KBM-7 (cell line): ENCODE measurements around the gene CHDH.

ENCODE experiments used
- DNase-seq: peaks from one replicate; pipeline ENCODE4 v3.0.0-alpha.2; 2015
- in situ Hi-C: fragments of 300-500 bp; cut with MboI; formaldehyde crosslinking; loops from 2 replicates; pipeline ENCODE4 v1.14.3; 2020; ENCODE audit warnings: low sequenced_read_pairs, low pct_unique_long_range_greater_than_20kb, mixed read lengths

CHDH gene

DNA sequence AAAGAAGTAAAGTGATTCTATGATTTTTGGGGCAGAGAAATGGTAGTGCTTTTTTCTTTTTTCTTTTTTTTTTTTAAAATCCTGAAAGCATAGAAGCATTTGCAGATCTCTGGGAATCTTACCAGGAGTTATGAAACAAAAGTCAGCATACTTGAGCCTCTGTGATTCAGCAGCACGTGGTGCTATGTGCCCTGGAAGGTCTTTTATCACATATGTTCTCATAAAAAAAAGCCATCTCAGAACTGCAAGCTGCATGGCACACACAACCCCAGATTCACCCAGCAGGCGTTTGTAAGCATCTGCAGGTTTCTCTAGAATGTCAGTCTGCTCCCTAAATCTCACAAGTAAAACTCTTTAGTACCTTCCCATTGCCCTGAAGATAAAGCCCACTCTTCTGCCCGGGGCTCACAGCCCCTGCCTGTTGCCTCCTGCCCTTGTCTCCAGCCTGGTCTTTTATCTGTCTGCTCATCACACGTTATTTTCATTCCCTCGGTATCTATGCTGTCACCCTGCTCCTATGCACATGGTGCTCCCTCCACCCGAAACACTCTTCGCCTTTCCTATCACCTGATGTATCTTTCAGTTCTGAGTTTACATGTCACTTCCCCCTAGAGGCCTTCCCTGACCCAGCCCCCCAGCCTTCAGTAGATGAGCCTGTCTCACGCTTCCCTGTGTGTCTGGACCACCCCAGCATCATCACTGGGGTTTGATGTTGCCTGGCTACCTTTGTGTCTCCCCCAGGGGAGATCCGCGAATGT lies 72.4 kb downstream of the CHDH start:
- no peak for DNase-seq
- in situ Hi-C loops: no loop called here

- in situ Hi-C loops: no loop called here
- no peak for DNase-seq
Measured at GRCh38 chr3:53773021-53773436, 73.2 kb downstream of the CHDH start.

DNA sequence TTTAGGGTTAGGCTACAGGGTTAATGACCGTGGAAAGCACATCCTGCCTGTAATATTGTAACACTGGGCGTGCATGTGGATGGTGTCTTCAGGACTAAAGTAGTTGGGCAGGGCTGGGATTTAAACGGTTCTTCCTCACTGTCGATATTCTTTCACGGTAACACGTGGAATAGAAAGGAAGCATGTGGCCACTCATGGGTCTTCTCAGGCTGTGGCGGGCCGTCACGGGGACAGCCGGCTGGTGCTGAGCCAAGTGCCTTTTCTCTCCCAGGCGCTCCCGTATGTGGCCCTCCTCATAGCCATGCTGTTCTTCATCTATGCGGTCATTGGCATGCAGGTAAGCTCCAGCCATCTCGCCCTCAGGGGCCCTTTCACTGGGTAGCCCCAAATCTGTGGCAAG lies 73.7 kb downstream of the CHDH start:
- in situ Hi-C loops: no loop called here
- no peak for DNase-seq

- no peak for DNase-seq
- in situ Hi-C loops: no loop called here
Measured at GRCh38 chr3:53768478-53769459, 77.5 kb downstream of the CHDH start.

DNA sequence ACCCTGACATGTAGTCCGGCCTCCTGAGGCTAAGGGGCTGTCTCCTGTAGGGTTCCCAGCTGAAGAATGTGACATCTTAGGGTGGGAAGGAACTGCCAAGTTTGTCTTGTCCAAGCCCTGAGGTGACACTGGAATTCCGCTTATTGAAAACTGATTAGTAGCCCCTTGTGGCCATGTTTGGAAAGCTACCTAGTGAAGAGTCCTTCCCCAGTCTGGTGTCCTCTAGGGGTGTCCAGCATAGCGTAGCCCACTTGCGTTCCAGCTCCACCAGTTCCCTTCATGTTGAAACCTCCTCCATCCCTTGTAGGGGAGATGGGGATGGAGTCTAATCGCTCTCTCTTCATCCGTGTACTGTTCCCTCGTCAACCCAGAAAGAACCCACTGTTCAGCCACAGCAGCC lies 79.5 kb downstream of the CHDH start:
- in situ Hi-C loops: no loop called here
- DNase-seq: no peak

DNA sequence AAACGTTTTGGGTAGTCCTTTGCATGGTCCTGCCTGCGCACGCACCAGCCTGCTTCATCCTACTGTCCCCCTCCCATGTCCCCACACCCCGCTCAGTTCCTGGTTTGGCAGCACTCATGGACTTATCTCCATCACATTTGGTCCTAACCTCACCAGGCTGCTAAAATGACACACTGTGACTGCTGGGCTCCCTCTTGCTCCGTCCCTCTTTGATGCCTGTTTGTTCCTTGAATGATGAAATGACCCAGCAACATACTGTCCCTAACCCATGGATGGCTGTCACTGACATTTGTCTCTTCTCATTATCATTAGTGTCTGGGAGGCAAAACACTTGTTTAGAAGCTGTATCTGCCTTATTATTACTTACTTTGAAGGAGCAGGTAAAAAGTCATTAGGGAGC lies 80.5 kb downstream of the CHDH start:
- no peak for DNase-seq
- in situ Hi-C loops: no loop called here

GRCh38 chr3:53764026-53764775 lies 82.0 kb downstream of the CHDH start:
- in situ Hi-C loops: no loop called here
- DNase-seq: no peak

GRCh38 chr3:53763353-53763752 lies 82.9 kb downstream of the CHDH start:
- no peak for DNase-seq
- in situ Hi-C loops: no loop called here
